Activated T-cell treated with anti-CD3 and anti-CD28 coated beads, Interleukin-2, amount 50 U/mL, for 72 hours (primary cell): ENCODE results near the gene CFAP74. TPM values are rescaled to one million over a fixed set of nuclear protein-coding genes. Genes with fewer than 3 reads are reported as not detected.

Experiments
- ATAC-seq, 2 donors: fragments of 150-1000 bp; cut with Tn5 transposase; replicated peaks in 1 of 2; 2 replicates each; pipeline ENCODE4 v1.10.0; 2021; ENCODE audit warnings: moderate library complexity in 2 of 2, mild to moderate bottlenecking in 1 of 2
- DNase-seq, 2 donors: peaks; one replicate each; pipeline ENCODE4 v3.0.0; 2021 to 2022; ENCODE audit warnings: mixed read lengths in 1 of 2
- H3K27ac Mint-ChIP-seq: one replicate; pipeline ENCODE4 v1.8.0; 2022; ENCODE audit warnings: mild to moderate bottlenecking, moderate library complexity, mixed read lengths
- H3K27me3 Mint-ChIP-seq: one replicate; pipeline ENCODE4 v1.8.0; 2022; ENCODE audit warnings: low read depth, mixed read lengths
- H3K36me3 Mint-ChIP-seq, 2 donors: one replicate each; pipeline ENCODE4 v1.8.0; 2022; ENCODE audit warnings: mixed read lengths in 2 of 2, mild to moderate bottlenecking in 1 of 2; ENCODE audit not compliant: insufficient read depth in 2 of 2
- H3K4me1 Mint-ChIP-seq: one replicate; pipeline ENCODE4 v1.8.0; 2022; ENCODE audit warnings: low read depth, mixed read lengths
- H3K4me3 Mint-ChIP-seq, 2 donors: one replicate each; pipeline ENCODE4 v1.8.0; 2022; ENCODE audit warnings: mild to moderate bottlenecking in 2 of 2, mixed read lengths in 2 of 2, moderate library complexity in 2 of 2
- H3K9me3 Mint-ChIP-seq, 2 donors: one replicate each; pipeline ENCODE4 v1.8.0; 2022; ENCODE audit warnings: mixed read lengths in 2 of 2
- total RNA-seq, 2 donors: library from RNA; stranded (reverse); gene quantifications; one replicate each; pipeline ENCODE4 v1.2.3, GENCODE V29; 2022

Gene CFAP74
- total RNA-seq, 2 donors from 2014 or later = not detected

GRCh38 chr1:1973716-1974642, 29.6 kb downstream of the CFAP74 start:
- peaks cover 0 to 5% of the 10 kb centered on the region in 2 donors for H3K36me3 Mint-ChIP-seq
- peaks cover 3 to 8% of the 10 kb centered on the region in 2 donors for H3K9me3 Mint-ChIP-seq
- H3K4me3 Mint-ChIP-seq = no peak overlapping the region
- no peaks in the 10 kb centered on the region for H3K27me3 Mint-ChIP-seq
- ATAC-seq (no peak), DNase-seq (no peak)
- H3K4me1 Mint-ChIP-seq = no peaks in the 10 kb centered on the region
- H3K27ac Mint-ChIP-seq = no peak overlapping the region

GRCh38 chr1:1972976-1973715, 30.4 kb downstream of the CFAP74 start:
- no peak overlapping the region for H3K27ac Mint-ChIP-seq
- H3K4me1 Mint-ChIP-seq = no peaks in the 10 kb centered on the region
- DNase-seq (no peak), ATAC-seq (no peak)
- peaks cover 0 to 5% of the 10 kb centered on the region in 2 donors for H3K9me3 Mint-ChIP-seq
- H3K27me3 Mint-ChIP-seq = peaks cover 1% of the 10 kb centered on the region
- H3K4me3 Mint-ChIP-seq = no peak overlapping the region
- H3K36me3 Mint-ChIP-seq = no peaks in the 10 kb centered on the region

- no peaks in the 10 kb centered on the region for H3K4me1 Mint-ChIP-seq
- DNase-seq (no peak), ATAC-seq (no peak)
- no peak overlapping the region for H3K27ac Mint-ChIP-seq
- no peak overlapping the region for H3K4me3 Mint-ChIP-seq
- peaks cover 0 to 5% of the 10 kb centered on the region in 2 donors for H3K9me3 Mint-ChIP-seq
- H3K27me3 Mint-ChIP-seq = peaks cover 7% of the 10 kb centered on the region
- H3K36me3 Mint-ChIP-seq = no peaks in the 10 kb centered on the region
These were observed 31.9 kb downstream of the CFAP74 start for GRCh38 chr1:1971688-1972087.

GRCh38 chr1:1971017-1971416, 32.6 kb downstream of the CFAP74 start:
- ATAC-seq = no peak
- Mint-ChIP-seq H3K4me1 (no peaks in the 10 kb centered on the region), H3K36me3 (no peaks in the 10 kb centered on the region), H3K4me3 (no peak overlapping the region), H3K27ac (no peak overlapping the region), H3K9me3 (peaks cover 0 to 5% of the 10 kb centered on the region in 2 donors), H3K27me3 (peaks cover 7% of the 10 kb centered on the region)
- no peak for DNase-seq

GRCh38 chr1:1969953-1970716, 33.5 kb downstream of the CFAP74 start:
- Mint-ChIP-seq H3K27ac (no peak overlapping the region), H3K36me3 (no peaks in the 10 kb centered on the region), H3K4me3 (no peak overlapping the region), H3K4me1 (no peaks in the 10 kb centered on the region), H3K27me3 (peaks cover 7% of the 10 kb centered on the region), H3K9me3 (peaks cover 0 to 5% of the 10 kb centered on the region in 2 donors)
- DNase-seq (no peak), ATAC-seq (no peak)

- DNase-seq (no peak), ATAC-seq (no peak)
- no peak overlapping the region for H3K4me3 Mint-ChIP-seq
- H3K36me3 Mint-ChIP-seq = no peaks in the 10 kb centered on the region
- H3K4me1 Mint-ChIP-seq = no peaks in the 10 kb centered on the region
- H3K9me3 Mint-ChIP-seq = peaks cover 0 to 5% of the 10 kb centered on the region in 2 donors
- peaks cover 7% of the 10 kb centered on the region for H3K27me3 Mint-ChIP-seq
- H3K27ac Mint-ChIP-seq = no peak overlapping the region
These were observed 34.1 kb downstream of the CFAP74 start for GRCh38 chr1:1969505-1969900.

- ATAC-seq = no peak
These were observed 34.6 kb downstream of the CFAP74 start for GRCh38 chr1:1968767-1969504.

GRCh38 chr1:1967879-1968278, 35.7 kb downstream of the CFAP74 start:
- ATAC-seq (no peak), DNase-seq (no peak)
- Mint-ChIP-seq H3K27ac (no peak overlapping the region), H3K4me3 (no peak overlapping the region), H3K27me3 (peaks cover 7% of the 10 kb centered on the region), H3K9me3 (peaks cover 0 to 5% of the 10 kb centered on the region in 2 donors), H3K4me1 (no peaks in the 10 kb centered on the region), H3K36me3 (no peaks in the 10 kb centered on the region)

More at GRCh38 chr1:1968767-1969504, 34.6 kb downstream of the CFAP74 start:
- no peak for DNase-seq
- peaks cover 7% of the 10 kb centered on the region for H3K27me3 Mint-ChIP-seq
- H3K4me1 Mint-ChIP-seq = no peaks in the 10 kb centered on the region
- H3K4me3 Mint-ChIP-seq = no peak overlapping the region
- no peak overlapping the region for H3K27ac Mint-ChIP-seq
- no peaks in the 10 kb centered on the region for H3K36me3 Mint-ChIP-seq
- peaks cover 0 to 5% of the 10 kb centered on the region in 2 donors for H3K9me3 Mint-ChIP-seq

- DNase-seq (no peak), ATAC-seq (no peak)
- peaks cover 7% of the 10 kb centered on the region for H3K27me3 Mint-ChIP-seq
- no peaks in the 10 kb centered on the region for H3K4me1 Mint-ChIP-seq
- peaks cover 0 to 5% of the 10 kb centered on the region in 2 donors for H3K9me3 Mint-ChIP-seq
- H3K27ac Mint-ChIP-seq = no peak overlapping the region
- no peak overlapping the region for H3K4me3 Mint-ChIP-seq
- no peaks in the 10 kb centered on the region for H3K36me3 Mint-ChIP-seq
These were observed 36.4 kb downstream of the CFAP74 start for GRCh38 chr1:1967151-1967550.

- Mint-ChIP-seq H3K36me3 (no peaks in the 10 kb centered on the region), H3K9me3 (peaks cover 0 to 5% of the 10 kb centered on the region in 2 donors), H3K27ac (no peak overlapping the region), H3K4me3 (no peak overlapping the region), H3K4me1 (no peaks in the 10 kb centered on the region), H3K27me3 (peaks cover 11% of the 10 kb centered on the region)
- DNase-seq (no peak), ATAC-seq (no peak)
These were observed 37.4 kb downstream of the CFAP74 start for GRCh38 chr1:1966071-1966740.

GRCh38 chr1:1965546-1965945, 38.0 kb downstream of the CFAP74 start:
- no peaks in the 10 kb centered on the region for H3K9me3 Mint-ChIP-seq
- peaks cover 17% of the 10 kb centered on the region for H3K27me3 Mint-ChIP-seq
- ATAC-seq (no peak), DNase-seq (no peak)
- no peaks in the 10 kb centered on the region for H3K36me3 Mint-ChIP-seq
- H3K4me3 Mint-ChIP-seq = no peak overlapping the region
- H3K4me1 Mint-ChIP-seq = no peaks in the 10 kb centered on the region
- no peak overlapping the region for H3K27ac Mint-ChIP-seq

- no peaks in the 10 kb centered on the region for H3K36me3 Mint-ChIP-seq
- DNase-seq = no peak
- H3K27me3 Mint-ChIP-seq = peaks cover 17% of the 10 kb centered on the region
These were observed 38.8 kb downstream of the CFAP74 start for GRCh38 chr1:1964811-1965210.

More at GRCh38 chr1:1964811-1965210, 38.8 kb downstream of the CFAP74 start:
- Mint-ChIP-seq H3K9me3 (no peaks in the 10 kb centered on the region), H3K4me1 (peaks cover 5% of the 10 kb centered on the region), H3K4me3 (no peak overlapping the region), H3K27ac (no peak overlapping the region)
- no peak for ATAC-seq
